NCI-H187 (cell line): ENCODE measurements around the gene SLF2.

Experiments used
- DNase-seq, 2 experiments: peaks; one replicate each; lab custom pipeline; 2025; lab: John Stamatoyannopoulos, UW

Gene SLF2, protein sequence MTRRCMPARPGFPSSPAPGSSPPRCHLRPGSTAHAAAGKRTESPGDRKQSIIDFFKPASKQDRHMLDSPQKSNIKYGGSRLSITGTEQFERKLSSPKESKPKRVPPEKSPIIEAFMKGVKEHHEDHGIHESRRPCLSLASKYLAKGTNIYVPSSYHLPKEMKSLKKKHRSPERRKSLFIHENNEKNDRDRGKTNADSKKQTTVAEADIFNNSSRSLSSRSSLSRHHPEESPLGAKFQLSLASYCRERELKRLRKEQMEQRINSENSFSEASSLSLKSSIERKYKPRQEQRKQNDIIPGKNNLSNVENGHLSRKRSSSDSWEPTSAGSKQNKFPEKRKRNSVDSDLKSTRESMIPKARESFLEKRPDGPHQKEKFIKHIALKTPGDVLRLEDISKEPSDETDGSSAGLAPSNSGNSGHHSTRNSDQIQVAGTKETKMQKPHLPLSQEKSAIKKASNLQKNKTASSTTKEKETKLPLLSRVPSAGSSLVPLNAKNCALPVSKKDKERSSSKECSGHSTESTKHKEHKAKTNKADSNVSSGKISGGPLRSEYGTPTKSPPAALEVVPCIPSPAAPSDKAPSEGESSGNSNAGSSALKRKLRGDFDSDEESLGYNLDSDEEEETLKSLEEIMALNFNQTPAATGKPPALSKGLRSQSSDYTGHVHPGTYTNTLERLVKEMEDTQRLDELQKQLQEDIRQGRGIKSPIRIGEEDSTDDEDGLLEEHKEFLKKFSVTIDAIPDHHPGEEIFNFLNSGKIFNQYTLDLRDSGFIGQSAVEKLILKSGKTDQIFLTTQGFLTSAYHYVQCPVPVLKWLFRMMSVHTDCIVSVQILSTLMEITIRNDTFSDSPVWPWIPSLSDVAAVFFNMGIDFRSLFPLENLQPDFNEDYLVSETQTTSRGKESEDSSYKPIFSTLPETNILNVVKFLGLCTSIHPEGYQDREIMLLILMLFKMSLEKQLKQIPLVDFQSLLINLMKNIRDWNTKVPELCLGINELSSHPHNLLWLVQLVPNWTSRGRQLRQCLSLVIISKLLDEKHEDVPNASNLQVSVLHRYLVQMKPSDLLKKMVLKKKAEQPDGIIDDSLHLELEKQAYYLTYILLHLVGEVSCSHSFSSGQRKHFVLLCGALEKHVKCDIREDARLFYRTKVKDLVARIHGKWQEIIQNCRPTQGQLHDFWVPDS

DNA sequence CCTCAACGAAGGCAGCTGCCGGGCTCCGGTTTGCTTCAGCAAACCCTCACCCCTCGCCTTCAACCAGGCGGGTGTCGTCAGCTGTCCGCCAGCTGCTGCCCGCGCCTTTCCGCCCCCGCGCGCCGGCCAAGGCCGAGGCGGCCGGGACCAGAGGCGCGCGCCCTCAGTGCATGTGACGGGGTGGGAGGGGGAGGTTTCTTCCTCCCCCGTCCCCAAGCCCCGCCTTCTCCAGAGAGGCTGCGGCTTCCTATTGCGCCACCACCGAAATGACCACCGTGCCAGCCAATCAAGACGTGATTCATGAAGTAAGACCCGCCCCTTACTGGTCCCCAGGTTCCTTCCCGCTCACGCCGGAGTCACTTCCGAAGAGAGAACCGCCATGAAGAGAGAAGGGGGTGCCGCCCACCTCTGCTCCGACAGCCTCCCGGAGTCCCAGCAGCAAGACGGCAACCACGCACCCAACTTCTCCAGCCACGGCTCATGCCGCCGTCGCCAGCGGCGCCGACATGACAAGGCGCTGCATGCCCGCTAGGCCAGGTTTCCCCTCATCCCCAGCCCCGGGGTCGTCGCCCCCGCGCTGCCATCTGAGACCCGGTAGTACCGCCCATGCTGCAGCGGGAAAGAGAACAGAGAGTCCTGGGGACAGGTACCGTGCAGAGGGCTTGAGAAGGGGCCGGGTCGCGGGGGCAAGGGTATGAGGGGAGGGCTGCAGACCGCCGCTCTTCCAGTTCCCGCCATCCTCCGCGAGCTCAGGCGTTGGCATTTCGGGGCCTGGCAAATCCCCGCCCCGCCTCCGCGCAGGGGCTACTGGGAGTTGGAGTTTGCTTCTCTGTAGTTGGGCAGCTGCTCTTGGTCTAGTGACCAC is at the start of gene SLF2:
Gene SLF2 (plus strand): TSS at position 359 of the 865 bp plus-strand sequence. CDS start 148 bp downstream, at position 507.
- peak; percentile 77 to 90 for DNase-seq

- no peak for DNase-seq
Measured at GRCh38 chr10:100863433-100863832, 49.3 kb upstream of the SLF2 start.

- DNase-seq = no peak
Measured at GRCh38 chr10:100864036-100864885, 48.5 kb upstream of the SLF2 start.

GRCh38 chr10:100864978-100865377 is 47.8 kb upstream of the SLF2 start:
- no peak for DNase-seq

- DNase-seq = no peak
Measured at GRCh38 chr10:100866010-100866409, 46.8 kb upstream of the SLF2 start.

GRCh38 chr10:100866575-100867098 is 46.1 kb upstream of the SLF2 start:
- DNase-seq = no peak

- DNase-seq = no peak
Measured at GRCh38 chr10:100867261-100867963, 45.4 kb upstream of the SLF2 start.

GRCh38 chr10:100868382-100868781 is 44.4 kb upstream of the SLF2 start:
- no peak for DNase-seq

GRCh38 chr10:100869399-100869798 is 43.4 kb upstream of the SLF2 start:
- no peak for DNase-seq

- peak in 1 of 2 experiments; percentile 9 for DNase-seq
Measured at GRCh38 chr10:100872034-100872791, 40.5 kb upstream of the SLF2 start.

GRCh38 chr10:100873146-100873826 is 39.5 kb upstream of the SLF2 start:
- no peak for DNase-seq

DNA sequence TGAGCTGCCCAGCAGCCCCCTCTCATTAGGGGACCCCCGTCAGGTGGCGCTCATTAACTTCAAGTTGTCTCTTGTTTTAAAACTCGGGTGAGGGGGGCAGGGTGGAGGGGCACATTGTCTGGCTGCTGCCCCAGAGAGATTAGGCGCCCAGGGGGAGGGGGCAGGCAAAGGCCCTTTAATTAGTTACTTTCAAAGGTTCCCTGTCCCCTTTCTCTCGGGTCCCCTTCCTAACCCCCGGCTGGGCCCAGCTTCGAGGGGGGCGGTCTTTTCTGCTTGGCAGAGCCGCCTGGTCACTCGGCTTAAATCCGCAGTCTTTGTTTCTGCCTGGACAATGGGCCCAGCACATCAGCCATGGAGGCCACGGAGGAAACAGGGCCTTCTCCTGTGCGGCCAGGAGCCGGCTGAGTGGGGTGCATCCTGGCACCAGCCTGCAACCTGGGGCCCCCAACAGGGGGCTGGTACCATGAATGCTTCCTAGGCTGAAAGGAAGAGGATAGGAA is 38.9 kb upstream of the SLF2 start:
- no peak for DNase-seq

- no peak for DNase-seq
Measured at GRCh38 chr10:100874702-100875483, 37.9 kb upstream of the SLF2 start.

DNA sequence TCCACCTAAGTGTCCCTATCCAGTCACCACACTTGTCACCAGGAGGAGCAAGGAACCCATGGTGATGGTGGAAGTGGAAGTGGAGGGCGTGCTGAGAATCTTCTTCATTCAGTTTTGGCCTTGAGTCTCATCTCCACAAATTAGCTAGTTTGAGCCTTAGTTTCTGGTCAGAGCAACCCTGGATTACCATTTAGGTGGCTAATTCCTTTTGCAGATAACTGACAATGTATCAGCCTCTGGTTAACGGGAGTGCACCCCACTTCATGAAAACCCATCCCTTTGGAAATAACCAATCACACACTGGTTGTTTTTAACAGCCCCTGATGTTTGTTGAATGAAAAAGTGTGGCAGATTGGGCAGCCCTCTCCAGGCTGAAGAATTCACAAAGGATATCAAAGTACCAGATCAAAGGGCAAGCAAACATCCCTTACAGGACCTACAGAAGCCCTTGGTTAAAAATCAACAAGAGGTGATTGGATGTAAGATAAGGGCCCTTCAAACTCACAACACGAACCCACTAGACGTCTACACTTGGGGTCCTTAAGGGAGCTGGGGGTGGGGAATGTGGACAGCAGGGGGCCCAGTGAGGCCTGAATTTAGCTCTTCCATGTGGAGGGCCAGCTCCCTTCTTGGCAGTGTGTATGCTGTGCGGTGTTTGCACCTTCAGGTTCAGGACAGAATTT is 37.1 kb upstream of the SLF2 start:
- no peak for DNase-seq

- DNase-seq = no peak
Measured at GRCh38 chr10:100876585-100877460, 35.9 kb upstream of the SLF2 start.

GRCh38 chr10:100877461-100877850 is 35.3 kb upstream of the SLF2 start:
- no peak for DNase-seq
